HepG2 (cell line): ENCODE data around the gene SNRPB2.

Experiments used
- MAFF ChIP-seq: IDR thresholded peaks from 2 replicates; pipeline ENCODE4 v1.6.1; 2011; ENCODE audit warnings: low read depth, low read length, improper control_type of control experiment
- TF ChIP-seq, protein P1 (sequence below): sonication (generic); formaldehyde crosslinking; IDR thresholded peaks from 2 replicates; pipeline ENCODE4 v1.5.0; 2020; ENCODE audit warnings: mild to moderate bottlenecking, missing genetic modification reagents, moderate library complexity

DNA sequence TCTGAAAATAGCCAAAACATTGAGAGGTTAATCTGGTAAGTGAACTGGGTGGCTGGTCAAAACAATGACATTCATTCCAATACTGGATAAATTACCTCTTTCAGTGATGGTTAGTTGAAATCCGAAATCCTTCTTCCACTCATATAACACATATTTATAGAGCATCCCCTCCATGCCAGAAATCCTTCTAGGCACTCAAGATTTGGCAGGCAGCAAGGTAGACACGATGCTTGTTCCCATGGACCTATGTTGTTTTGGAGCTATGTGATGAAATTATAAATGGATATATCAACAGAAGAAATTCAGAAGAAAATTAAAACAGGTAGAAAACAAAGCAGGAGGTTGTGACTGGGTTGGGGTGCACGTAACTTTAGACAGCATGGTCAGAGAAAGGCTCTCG, 26.3 kb upstream of the SNRPB2 start:
- TF ChIP-seq MAFF, result no peak
- TF ChIP-seq, protein P1, sequence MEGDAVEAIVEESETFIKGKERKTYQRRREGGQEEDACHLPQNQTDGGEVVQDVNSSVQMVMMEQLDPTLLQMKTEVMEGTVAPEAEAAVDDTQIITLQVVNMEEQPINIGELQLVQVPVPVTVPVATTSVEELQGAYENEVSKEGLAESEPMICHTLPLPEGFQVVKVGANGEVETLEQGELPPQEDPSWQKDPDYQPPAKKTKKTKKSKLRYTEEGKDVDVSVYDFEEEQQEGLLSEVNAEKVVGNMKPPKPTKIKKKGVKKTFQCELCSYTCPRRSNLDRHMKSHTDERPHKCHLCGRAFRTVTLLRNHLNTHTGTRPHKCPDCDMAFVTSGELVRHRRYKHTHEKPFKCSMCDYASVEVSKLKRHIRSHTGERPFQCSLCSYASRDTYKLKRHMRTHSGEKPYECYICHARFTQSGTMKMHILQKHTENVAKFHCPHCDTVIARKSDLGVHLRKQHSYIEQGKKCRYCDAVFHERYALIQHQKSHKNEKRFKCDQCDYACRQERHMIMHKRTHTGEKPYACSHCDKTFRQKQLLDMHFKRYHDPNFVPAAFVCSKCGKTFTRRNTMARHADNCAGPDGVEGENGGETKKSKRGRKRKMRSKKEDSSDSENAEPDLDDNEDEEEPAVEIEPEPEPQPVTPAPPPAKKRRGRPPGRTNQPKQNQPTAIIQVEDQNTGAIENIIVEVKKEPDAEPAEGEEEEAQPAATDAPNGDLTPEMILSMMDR, result no peak
